ENCODE data around the gene TMEM164. TPM values are rescaled to one million over a fixed set of nuclear protein-coding genes. Genes with fewer than 3 reads are reported as not detected.

The TMEM164 gene
- 1 to 10 TPM; 1.3 to 7.9 (median 2.8) TPM for total RNA-seq
- long read RNA-seq, result 0 reads

DNA sequence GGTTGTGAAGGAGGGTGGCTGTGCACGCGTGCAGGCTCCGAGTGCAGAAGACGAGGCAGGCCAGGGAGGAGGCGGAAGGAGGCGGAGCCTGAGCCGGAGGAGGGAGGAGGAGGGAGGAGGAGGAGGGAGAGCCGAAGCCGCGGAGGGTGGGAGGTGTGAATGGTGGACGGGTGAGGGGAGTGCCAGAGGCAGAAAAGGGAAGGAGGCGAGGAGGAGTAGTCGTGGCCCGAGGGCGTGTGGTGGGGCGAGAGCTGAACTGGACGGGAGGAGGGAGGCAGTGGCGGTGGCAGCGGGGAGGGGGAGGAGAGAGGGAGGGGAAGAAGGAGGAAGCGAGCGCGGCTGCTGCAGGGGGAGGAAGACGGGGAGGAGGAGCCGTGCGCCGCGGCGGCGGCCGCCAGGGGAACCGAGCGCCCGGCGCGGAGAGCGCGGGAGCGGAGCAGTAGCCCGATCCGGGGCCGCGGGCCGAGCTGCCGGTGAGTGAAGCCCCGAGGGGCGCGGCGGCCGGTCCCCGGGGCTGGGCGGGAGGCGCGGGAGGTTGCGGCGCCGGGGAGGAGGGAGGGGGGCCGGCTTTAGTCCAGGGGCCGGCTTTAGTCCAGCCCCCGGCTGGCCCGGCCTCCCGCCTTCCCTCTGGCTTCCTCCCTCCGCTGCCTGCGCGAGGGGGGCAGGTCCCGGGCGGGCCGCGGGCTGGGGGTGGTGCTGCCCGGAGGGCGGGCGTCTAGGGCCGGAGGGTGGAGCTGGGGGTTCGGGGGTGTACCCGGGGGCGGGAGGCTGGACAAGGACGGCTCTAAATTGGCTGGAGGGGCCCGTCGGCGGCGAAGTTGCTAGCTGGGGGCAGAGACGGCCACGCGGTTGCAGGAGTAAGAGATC is at the start of gene TMEM164:
TMEM164 (plus strand) TSS at position 815 of the 867 bp plus-strand sequence. CDS start 661 bp downstream, outside the sequence.
- peaks cover 0 to 11% (median 0%) of the 10 kb centered on the region in 4 donors for H3K4me1 ChIP-seq
- ATAC-seq, result peak; percentile 90 to 95 (median 92)
- H3K4me3 ChIP-seq, result peak within 1 kb of the TSS; percentile 44 to 61 (median 52)
- 18% methylated on average over 28 of the region's 83 CpGs for WGBS (ENCODE audit: insufficient coverage, low coverage, low lambda C conversion rate, missing lambda C conversion rate)
- peak within 1 kb of the TSS; percentile 31 to 67 (median 54) for H3K27ac ChIP-seq
- TF ChIP-seq, protein P1, sequence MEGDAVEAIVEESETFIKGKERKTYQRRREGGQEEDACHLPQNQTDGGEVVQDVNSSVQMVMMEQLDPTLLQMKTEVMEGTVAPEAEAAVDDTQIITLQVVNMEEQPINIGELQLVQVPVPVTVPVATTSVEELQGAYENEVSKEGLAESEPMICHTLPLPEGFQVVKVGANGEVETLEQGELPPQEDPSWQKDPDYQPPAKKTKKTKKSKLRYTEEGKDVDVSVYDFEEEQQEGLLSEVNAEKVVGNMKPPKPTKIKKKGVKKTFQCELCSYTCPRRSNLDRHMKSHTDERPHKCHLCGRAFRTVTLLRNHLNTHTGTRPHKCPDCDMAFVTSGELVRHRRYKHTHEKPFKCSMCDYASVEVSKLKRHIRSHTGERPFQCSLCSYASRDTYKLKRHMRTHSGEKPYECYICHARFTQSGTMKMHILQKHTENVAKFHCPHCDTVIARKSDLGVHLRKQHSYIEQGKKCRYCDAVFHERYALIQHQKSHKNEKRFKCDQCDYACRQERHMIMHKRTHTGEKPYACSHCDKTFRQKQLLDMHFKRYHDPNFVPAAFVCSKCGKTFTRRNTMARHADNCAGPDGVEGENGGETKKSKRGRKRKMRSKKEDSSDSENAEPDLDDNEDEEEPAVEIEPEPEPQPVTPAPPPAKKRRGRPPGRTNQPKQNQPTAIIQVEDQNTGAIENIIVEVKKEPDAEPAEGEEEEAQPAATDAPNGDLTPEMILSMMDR (IDR thresholded peaks at IDR 0.05), result peak in 1 of 4 donors; percentile 22
- no peak for TF ChIP-seq POLR2A (IDR thresholded peaks at IDR 0.05)
- H3K9me3 ChIP-seq, result no peaks in the 10 kb centered on the region
- peak; percentile 82 to 92 (median 88) for DNase-seq
- H3K27me3 ChIP-seq, result no peaks in the 10 kb centered on the region
- intact Hi-C loops (cut with DNase I), result no loop called here
- H3K36me3 ChIP-seq, result no peaks in the 10 kb centered on the region

DNA sequence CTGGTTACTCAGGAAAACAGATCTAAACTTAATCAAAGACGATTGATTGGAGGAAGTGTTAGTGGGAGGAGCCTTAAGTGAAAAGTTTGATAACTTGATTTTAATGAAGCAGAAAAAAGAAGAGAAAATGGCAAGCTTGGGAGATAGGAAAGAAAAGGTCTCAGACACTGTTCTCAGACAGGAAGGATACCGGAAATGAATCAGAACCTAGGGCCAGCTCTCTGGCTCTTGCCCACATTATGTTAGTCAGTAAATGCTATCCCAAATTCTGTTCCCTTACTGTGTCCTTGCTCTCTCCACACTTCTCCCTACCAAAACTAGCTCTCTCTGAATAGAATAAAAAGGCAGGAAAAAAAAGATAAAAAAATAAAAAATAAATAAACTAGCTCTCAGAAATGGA is 48.6 kb upstream of the TMEM164 start:
- no peaks in the 10 kb centered on the region for H3K27me3 ChIP-seq
- intact Hi-C loops (cut with DNase I), result no loop called here
- TF ChIP-seq, protein P1 (IDR thresholded peaks at IDR 0.05), result no peak
- no peak for TF ChIP-seq POLR2A (IDR thresholded peaks at IDR 0.05)
- H3K9me3 ChIP-seq, result no peaks in the 10 kb centered on the region
- H3K4me3 ChIP-seq, result no peak overlapping the region
- no peaks in the 10 kb centered on the region for H3K4me1 ChIP-seq
- 69% methylated on average over 2 of the region's 2 CpGs for WGBS (ENCODE audit: insufficient coverage, low coverage, low lambda C conversion rate, missing lambda C conversion rate)
- ATAC-seq (peak in 2 of 4 donors; percentile 63 to 68), DNase-seq (no peak)
- no peak overlapping the region for H3K27ac ChIP-seq
- H3K36me3 ChIP-seq, result no peaks in the 10 kb centered on the region

DNA sequence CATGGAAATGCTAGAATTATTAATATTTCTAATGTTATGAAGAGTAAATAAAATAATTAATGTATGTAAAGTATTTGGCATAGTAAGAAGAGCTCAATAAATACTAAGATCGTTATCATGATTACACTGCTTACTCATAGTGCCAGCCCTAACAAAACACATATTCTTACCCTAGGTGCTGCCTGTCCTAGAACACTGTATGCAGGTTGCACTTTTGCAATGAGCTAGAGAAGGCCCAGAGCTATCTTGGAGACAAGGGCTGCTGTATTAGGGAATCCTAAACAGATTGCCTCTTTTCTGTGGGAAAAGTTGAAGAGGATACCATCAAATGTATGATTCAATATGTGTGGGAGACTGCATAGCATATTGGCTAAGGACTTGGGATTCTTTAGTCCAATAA is 48.0 kb upstream of the TMEM164 start:
- no peaks in the 10 kb centered on the region for H3K36me3 ChIP-seq
- intact Hi-C loops (cut with DNase I), result no loop called here
- H3K27ac ChIP-seq, result no peak overlapping the region
- no peaks in the 10 kb centered on the region for H3K27me3 ChIP-seq
- WGBS (ENCODE audit: insufficient coverage, low coverage, low lambda C conversion rate, missing lambda C conversion rate), result 38% methylated on average over 1 of the region's 1 CpG
- ATAC-seq, result no peak
- H3K4me3 ChIP-seq, result no peak overlapping the region
- DNase-seq, result no peak
- no peaks in the 10 kb centered on the region for H3K9me3 ChIP-seq
- no peaks in the 10 kb centered on the region for H3K4me1 ChIP-seq
- TF ChIP-seq, protein P1 (IDR thresholded peaks at IDR 0.05), result no peak
- no peak for TF ChIP-seq POLR2A (IDR thresholded peaks at IDR 0.05)

DNA sequence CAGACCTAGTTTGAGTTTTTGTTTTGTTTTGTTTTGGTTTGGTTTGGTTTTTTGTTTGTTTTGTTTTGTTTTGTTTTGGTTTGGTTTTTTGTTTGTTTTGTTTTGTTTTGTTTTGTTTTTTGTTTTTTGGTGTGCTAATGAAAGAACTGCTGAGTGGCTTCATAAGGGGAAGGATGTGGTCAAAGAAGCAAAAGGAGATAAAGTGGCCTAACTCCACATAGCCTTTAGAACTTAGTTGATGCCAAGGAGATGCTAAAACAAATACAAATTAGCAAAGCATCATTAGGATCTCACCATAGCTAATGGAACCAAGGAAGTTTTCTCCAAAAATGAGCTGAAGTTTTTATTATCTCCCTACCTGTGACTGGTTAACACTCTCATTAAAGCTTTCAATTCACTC is 44.6 kb upstream of the TMEM164 start:
- Histone ChIP-seq H3K27me3 (no peaks in the 10 kb centered on the region), H3K4me1 (peaks cover 0 to 8% (median 0%) of the 10 kb centered on the region in 4 donors), H3K36me3 (no peaks in the 10 kb centered on the region), H3K9me3 (no peaks in the 10 kb centered on the region), H3K4me3 (no peak overlapping the region), H3K27ac (no peak overlapping the region)
- TF ChIP-seq, protein P1 (IDR thresholded peaks at IDR 0.05), result no peak
- no peak for TF ChIP-seq POLR2A (IDR thresholded peaks at IDR 0.05)
- intact Hi-C loops (cut with DNase I), result no loop called here
- no peak for DNase-seq
- ATAC-seq, result no peak

Measured in right lobe of liver (tissue), 6 donors.